HS-5 (cell line): ENCODE data around the gene DUSP16.
"Not testable (repeated sequence)": the region's sequence is repeated elsewhere in the genome, so short reads cannot be mapped to it uniquely, and the experiment has no call there.

Source experiments
- DNase-seq: peaks from one replicate; pipeline ENCODE4 v3.0.0-alpha.2; 2012; ENCODE audit warnings: low read depth

The DUSP16 gene, protein sequence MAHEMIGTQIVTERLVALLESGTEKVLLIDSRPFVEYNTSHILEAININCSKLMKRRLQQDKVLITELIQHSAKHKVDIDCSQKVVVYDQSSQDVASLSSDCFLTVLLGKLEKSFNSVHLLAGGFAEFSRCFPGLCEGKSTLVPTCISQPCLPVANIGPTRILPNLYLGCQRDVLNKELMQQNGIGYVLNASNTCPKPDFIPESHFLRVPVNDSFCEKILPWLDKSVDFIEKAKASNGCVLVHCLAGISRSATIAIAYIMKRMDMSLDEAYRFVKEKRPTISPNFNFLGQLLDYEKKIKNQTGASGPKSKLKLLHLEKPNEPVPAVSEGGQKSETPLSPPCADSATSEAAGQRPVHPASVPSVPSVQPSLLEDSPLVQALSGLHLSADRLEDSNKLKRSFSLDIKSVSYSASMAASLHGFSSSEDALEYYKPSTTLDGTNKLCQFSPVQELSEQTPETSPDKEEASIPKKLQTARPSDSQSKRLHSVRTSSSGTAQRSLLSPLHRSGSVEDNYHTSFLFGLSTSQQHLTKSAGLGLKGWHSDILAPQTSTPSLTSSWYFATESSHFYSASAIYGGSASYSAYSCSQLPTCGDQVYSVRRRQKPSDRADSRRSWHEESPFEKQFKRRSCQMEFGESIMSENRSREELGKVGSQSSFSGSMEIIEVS

DNA sequence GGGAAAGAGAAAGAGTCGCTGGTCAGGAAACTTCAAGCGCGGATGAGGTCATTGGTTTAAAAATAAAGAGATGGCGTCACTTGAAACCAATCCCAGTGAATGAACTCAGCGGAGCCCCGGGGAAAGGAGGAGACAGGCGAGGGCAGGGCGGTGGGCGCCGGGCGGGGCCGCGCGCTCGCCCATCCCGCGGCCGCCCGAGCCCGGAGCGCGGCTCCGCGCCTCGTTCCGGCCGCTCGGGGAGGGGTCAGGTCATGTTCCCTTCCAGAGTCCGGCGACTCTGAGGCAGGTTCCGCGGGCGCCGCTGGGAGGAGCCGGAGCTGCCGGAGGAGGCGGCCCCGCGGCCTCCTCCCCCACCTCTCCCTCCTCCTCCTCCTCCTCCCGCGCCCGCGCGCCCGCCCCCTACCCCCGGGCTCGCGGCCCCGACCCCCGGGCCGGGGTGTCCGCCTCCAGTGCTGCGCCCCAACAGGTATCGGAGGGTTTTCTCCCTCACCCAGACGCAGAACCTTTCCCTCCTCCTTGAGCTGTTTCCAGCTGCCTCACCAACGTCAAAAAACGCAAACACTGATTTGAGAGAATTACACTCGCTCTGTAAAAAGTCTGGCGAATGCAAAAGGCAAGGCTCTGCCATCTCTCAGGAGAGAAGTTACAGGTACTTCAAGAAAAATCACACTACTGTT is at the start of gene DUSP16:
Gene DUSP16 (minus strand): TSS at position 279 of the 677 bp plus-strand sequence. CDS start 41,765 bp downstream, outside the sequence.
- peak; percentile 78 for DNase-seq

DNA sequence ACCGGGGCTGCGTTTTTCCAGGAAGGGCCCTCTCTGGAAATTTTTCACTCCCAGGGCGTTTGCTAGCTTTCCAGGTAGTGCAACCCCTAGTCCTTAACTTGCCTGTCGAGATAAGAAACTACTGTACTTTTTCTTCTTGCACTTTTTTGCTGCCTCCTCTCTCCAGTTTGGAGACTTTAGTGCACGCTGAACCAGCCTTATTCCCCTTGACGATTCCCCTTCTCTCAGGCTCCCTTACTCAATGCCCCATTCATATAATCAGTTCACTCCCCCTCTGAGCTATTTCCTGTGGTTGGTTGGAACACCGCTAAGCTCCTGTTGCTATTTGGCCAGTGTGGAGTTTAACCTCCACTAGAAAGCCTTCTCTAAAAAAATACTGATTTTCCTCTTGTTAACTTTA is 49.7 kb upstream of the DUSP16 start:
- DNase-seq = no peak

DNA sequence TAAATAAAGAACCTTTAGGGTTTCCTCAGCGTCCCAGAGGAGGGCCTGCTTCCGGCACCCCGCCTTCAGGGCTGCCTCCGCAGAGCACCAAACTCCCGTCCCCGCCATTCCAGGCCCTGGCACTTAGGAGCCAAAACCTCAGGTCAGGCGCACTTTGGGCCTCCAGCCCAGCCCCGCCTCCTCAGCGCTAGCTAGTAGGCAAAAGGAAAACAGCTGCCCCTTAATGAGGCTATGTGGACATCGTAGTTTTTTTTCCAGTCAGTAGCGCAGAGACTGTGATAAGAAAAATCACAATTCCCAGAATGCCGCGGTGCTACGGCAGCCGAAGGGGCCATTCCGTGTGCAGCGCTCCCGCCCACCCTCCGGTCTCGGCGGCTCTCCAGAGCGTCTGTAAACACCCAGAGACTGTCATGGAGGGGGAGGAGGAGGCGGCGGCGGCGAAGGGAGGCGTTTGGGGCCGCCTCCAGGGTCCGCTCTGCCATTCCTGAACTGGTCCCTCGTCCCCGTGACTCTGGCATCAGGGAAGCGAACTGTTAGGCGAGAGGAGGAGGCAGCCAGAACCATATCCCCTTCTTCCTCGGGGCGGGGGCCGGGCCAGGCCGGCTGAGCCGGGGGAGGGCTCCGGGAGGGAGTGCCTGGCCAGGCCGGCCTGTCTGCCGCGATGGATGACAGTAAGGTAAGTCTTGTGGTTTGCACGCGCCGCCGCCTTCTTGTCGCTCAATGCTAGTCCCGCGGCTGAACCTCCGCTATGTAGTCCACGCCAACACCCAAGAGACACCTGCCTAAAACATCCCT is 49.0 kb upstream of the DUSP16 start, which contains the start of gene CREBL2:
Gene CREBL2 (plus strand): TSS at position 365 of the 795 bp plus-strand sequence. CDS start 297 bp downstream, at position 662.
- DNase-seq = peak; percentile 92

DNA sequence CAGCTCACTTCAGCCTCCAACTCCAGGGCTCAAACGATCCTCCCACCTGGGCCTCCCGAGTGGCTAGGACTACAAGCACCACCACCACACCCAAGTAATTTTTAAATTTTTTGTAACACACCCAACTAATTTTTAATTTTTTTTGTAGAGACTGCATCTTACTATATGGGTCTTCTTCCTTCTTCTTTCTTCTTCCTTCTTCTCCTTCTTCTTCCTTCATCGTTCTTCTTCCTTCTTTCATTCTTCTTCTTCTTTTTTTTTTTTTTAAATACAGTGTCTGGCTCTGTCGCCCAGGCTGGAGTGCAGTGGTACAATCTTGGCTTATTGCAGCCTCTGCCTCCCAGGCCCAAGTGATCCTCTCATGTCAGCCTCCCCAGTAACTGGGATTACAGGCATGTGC is 48.0 kb upstream of the DUSP16 start:
- DNase-seq = no peak

DNA sequence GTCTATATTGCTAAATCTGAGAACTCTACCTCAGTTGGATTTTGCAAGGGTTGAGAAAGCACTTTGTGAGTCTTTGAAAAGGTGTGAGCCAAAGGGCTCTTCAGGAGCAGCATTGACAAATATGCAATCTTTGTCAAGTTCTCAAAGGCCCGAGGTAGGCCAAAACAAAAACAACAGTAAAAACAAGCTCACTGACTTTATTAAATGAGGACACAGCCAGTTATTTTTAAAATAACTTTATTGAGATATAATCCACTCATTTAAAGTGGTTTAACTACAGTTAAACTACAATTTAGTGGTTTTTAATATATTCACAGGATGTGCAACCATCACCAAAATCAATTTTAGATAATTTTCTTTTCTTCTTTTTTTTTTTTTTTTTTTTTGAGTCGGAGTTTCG is 47.0 kb upstream of the DUSP16 start:
- no peak for DNase-seq

DNA sequence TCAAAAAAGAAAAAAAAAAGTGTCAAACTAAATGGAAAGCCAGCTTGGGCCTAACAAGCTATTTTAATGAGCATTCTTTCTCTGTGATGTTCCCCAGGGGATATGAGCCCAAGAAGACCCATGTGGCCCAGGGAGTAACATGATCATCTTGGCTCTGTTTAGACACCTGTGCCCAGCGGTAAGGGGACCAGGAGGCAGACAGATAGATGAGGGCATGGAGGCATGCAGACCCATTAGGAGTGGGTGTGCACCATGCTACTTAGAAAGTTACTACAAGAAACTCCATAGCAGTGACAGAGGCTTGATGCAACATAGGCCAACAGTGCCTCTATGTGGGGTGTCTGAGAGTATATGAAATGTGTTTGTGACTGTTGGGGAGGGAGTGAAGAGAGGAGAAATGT is 45.9 kb upstream of the DUSP16 start:
- no peak for DNase-seq

DNA sequence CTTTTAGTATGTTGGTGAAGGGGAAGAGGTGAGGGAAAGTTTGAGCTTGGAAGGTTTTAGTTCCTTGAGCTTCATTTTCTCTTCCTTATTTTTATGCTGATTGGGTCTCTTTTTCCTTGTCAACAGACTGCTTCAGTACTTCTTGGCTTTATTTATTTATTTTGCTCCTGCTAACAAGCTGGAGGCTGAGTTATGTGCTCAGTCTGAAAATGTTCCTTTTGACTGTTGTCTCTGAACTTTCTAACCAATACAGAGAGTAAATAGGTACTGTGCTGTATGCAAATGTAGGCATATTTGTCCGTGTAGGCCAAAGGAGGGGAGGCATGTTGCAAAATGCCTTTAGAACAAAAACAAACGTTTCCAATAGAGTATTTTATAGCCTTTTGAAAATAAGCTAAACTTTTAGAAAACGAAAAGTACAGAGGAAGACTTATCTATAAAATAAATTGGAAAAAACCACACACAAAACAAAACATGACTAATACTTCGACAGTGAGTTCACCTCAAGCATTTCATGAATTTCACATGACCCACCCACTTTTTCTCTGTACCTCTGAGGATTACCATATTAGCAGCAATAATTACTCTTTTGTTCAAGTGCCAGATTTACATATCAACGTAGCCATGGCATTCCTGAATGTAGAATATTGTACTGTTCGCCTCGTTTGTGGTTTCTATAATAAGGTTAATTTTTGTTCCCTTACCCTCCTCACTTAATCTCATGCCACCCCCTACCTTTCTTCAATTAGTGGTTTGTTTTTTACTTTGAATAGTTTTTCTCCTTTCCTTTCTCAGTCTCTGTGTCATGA is 44.3 kb upstream of the DUSP16 start:
- no peak for DNase-seq

DNA sequence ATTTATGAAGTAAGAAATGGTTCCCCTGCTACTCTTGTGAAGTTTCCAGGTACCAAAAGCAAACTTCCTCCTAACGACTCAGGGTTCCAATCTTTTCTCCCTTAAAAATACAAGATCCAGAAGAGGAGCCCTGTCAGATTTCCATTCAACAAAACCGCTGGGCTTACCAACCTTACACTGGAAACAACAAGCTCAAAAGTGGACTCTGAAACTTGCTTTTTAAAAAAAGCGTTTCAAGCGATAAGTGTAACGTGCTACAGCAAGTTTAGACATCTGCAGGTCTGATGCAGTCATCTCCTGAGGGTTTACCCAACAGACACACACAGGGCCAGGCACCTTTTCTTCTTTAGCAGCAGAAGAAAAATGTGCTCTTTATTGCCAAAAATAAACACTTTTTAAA is 42.1 kb upstream of the DUSP16 start:
- no peak for DNase-seq

DNA sequence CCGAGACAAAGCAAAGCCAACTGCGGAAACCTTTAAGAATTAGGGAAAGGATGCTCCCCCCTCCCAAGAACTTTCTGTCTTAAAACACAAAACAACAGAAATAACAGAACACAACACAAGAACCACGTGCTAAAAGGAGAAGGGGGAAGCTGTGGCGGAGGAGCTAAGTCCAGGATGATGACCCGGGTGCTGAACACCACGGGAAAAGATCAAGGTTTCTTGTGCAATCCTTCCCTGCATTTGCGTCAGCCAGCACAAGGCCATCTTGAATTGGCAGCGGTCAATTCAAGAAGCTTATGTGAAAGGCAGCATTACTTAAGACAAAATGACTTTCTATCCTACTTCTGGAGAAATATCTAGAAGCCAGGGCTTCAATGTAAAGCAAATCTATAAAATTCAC is 38.0 kb upstream of the DUSP16 start:
- no peak for DNase-seq

DNA sequence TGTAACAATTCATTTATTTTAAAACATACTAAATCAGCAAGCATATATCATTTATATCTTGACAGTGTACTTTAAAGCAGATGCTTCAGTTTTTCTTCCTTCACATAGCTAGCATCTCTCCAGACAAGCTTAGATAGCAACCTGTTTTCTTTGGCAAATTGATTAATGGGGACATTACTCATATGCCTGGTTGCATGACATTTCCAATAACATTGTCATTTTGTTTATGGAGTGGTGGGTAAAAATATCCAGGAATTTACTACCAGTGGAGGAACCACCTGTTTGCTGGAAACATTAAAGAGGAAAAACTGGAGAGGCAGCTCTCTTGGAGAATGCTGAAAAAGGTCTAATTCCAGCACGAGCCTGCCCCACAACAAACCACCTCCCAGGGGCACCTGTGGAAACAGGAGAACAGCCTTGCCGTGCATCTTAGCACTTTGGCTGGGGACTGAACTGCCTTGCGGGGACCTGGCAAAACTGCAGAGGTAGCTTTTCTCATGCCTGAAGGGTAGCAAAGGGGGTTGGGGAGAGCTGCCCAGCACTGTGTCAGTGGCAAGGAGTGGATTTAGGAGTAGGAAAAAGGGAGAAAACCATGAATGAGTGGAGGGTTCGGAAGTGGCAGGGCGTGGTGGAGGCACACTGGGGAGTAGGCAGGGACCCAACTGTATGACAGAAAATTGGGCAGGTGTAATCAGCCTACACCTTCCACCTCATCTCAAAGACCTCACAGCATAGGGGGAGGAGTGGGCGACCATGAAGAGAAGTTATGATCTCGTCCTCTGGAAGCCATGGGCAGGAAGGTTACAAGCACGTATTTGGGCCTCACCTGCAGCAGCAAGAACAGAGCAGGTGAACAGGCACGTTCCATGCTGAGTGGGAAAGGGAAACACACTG is 37.3 kb upstream of the DUSP16 start:
- DNase-seq = no peak

DNA sequence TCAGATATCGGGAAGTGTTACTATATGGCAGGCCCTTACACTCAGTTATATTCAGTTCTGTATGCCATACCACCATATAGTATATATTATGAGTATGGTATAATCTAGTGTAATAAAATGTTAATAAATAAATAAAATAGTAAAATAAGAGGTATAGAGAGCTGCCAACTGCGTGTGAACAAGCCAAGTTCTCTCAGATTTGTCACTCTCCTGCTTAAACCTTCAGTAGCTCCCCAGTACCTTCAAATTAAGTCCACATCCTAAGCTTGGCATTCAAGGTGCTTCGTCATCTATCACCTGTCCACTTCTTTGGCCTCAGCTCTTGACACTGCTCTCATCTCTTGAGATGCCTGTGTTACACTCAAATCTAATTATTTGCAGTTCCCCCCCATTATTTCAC is 36.2 kb upstream of the DUSP16 start:
- DNase-seq = no peak

DNA sequence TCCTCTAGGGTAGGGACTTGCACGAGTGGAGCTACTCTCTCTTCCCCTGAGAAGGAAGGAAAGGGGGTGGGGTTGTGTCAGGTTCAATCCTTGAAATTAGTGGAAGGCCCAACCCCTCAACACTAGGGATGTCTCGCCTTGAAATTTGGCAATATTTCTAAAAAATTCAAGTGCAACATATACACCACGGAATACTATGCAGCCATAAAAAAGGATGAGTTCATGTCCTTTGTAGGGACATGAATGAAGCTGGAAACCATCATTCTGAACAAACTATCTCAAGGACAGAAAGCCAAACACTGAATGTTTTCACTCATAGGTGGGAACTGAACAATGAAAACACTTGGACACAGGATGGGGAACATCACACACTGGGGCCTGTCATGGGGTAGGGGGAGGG is 33.9 kb upstream of the DUSP16 start:
- DNase-seq = not testable (repeated sequence)

DNA sequence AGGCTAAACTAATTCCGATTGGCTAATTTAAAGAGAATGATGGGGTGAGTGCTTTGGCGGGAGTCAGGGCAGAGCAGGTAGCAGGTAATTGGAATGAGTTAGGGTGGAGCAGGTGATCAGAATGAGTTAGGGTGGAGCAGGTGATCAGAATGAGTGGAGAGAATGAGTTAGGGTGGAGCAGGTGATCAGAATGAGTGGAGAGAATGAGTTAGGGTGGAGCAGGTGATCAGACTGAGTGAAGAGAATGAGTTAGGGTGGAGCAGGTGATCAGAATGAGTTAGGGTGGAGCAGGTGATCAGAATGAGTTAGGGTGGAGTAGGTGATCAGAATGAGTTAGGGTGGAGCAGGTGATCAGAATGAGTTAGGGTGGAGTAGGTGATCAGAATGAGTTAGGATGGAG is 33.3 kb upstream of the DUSP16 start:
- DNase-seq = not testable (repeated sequence)

DNA sequence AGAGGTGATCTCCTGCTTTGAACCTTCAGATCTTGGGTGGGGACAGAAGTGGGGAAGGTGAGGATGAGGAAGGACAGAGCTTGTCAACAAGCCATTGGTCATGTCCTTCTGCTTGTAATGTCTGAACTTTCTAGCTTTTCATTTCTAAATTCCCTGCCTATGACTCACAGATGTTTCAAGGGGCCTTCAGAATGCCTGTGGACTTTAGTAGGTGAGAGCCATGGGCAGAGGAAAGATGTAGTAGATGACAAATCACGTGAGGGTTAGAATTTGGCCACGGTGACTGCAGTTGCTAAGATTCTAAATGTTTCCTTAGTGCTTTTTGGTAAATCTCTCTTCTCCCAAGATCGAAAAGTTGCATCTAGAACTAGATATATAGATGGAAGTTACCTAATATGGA is 30.3 kb upstream of the DUSP16 start:
- DNase-seq = peak; percentile 56

DNA sequence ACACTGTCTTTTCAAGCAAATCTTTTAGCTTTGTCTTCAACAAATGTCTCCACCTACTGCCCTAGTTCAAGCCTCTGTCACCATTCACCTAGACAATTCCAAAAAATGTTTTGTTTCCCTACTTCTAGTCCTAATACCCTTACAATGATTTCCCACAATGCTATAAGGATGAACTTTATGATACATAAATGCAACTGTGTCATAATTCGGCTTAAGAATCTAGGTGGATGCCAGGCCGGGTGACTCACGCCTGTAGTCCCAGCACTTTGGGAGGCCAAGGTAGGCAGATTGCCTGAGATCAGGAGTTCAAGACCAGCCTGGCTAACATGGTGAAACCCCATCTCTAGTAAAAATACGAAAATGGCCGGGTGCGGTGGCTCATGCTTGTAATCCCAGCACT is 28.3 kb upstream of the DUSP16 start:
- DNase-seq = no peak

DNA sequence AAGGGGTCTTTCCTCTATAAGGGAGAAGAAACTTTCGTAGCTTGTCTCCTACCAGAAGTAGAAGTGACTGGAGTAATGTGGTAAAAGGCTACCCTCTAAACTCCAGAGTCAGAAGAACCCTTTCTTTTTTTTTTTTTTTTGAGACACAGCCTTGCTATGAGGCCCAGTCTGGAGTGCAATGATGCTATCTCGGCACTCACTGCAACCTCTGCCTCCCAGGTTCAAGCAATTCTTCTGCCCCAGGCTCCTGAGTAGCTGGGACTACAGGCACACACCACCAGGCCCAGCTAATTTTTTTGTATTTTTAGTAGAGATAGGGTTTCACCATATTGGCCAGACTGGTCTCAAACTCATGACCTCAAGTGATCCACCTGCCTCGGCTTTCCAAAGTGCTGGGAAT is 25.8 kb upstream of the DUSP16 start:
- not testable (repeated sequence) for DNase-seq

DNA sequence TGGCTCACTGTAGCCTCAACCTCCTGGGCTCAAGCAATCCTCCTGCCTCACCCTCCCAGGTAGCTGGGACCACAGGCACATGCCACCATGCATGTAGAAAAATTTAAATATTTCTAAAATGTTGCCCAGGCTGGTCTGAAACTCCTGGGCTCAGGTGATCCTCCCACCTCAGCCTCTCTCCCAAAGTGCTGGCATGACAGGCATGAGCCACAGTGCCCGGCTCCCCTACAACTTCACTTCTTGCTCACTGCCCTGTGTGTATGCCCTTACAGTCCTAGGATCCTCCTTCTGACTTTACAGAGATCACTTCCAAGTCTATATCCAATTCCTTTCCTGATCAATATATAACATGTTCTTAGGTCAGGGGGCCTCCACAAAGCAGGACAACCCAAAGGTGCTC is 25.2 kb upstream of the DUSP16 start:
- DNase-seq = no peak

DNA sequence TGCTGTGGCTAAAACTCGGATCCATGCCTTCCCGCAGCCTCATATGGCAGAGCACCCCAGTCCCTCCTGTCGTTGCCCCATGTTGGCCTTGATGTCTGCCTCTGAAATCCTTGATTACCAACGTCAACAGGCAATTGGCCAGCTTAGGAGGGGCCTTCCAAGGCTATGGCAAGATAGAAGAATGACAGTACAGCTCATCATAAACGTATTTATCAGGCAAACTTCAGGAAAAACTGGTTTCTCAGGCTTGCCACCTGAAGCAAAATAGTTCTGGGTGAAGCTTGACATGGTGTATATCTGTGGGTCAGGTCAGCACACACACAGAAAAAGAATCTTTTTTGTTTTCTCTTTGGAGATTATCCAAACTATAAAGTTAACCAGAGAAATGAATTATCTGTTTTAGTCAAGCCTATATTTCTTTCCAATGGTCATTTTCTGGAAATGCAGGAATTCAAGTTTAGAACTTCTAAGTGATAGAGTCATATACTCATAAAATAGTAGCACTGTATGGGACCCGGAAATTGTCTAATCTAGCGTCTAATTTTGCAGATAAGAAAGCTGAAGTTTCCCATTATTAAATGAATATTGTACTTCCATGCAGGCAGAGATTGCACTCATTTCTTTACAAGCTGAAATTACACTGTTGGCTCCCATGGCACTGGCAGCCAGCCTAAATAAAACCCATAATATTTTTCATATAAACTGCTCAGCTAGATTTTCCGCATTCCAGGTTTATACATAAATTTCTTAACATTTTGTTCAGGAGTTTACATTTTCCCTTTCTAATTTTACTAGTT is 24.4 kb upstream of the DUSP16 start:
- no peak for DNase-seq

DNA sequence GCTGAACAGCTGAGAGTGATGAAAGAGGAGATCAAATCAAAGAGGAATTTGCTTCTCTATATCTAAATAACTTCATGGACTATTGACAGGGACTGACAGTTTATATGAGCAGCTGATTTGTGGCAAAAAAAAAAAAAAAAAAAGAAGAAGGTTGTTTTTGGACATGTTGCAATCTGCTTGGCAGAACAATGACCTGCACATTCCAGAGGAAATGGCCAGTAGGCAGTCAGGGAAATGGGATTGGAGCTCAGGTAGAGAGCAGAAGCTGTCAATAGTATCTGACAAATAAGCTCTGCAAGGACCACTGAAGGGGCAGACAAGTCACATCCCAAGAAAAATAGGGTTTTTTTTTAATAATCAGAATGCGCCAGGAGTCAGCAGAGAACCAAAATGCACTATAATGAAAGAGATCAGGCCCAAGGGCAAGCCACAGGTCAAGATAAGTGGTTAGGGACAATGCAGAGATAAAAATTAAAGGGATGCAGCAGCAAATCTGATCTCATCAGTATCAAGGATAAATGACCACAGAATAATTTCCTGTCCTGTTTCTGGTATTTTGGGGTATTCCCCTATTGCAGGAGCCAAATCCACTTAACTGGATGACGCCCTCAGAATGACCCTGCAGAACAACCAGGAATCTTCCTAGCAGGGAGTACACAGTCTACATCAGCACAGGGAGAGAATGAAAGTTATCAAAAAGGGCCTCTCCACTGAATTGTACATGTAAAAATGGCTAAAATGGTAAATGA is 22.6 kb upstream of the DUSP16 start:
- DNase-seq = no peak
